A549 (cell line): ENCODE data around the gene WNT7A. TPM values are rescaled to one million over a fixed set of nuclear protein-coding genes. Genes with fewer than 3 reads are reported as not detected.

Source experiments
- ATAC-seq, 2 experiments: fragments of 200-7000 bp in 1 of 2; fragments of >200 bp in 1 of 2; cut with Nextera tagmentation in 1 of 2; cut with Tn5 transposase in 1 of 2; 3 replicates each; pipeline versions ENCODE4 v1.8.0 to v1.9.1; 2018 to 2020; ENCODE audit warnings: mild to moderate bottlenecking in 1 of 2, moderate library complexity in 1 of 2
- CTCF ChIA-PET: fragments of 300-600 bp; sonication (Branson Sonifier 250); formaldehyde crosslinking; extraction: SDS; loops from one replicate; lab custom pipeline; 2021; ENCODE audit warnings: antibody characterized with exemption, inconsistent platforms; lab: Yijun Ruan, JAX
- POLR2A ChIA-PET: fragments of 350-600 bp; formaldehyde crosslinking; extraction: SDS; loops from one replicate; lab custom pipeline; 2021; ENCODE audit warnings: antibody characterized with exemption, inconsistent platforms; lab: Yijun Ruan, JAX
- DNase-seq, 2 experiments: peaks; one replicate each; pipeline versions ENCODE4 v3.0.0 to v3.0.0-alpha.2; 2011 to 2016; ENCODE audit warnings: low read depth in 1 of 2, low spot score in 1 of 2
- FAIRE-seq: peaks from 2 replicates; lab custom pipeline; 2011; peaks lifted over from hg19 to GRCh38; lab: Jason Lieb, UNC
- H3K27ac ChIP-seq, 2 experiments: fragments of >200 bp; sonication (Bioruptor Twin); formaldehyde crosslinking; 3 replicates each; pipeline ENCODE4 v1.5.1; 2016 to 2017
- H3K4me1 ChIP-seq: fragments of >200 bp; sonication (Bioruptor Twin); formaldehyde crosslinking; 3 replicates; pipeline ENCODE4 v1.6.1; 2016
- H3K4me2 ChIP-seq: fragments of >200 bp; sonication (Bioruptor Twin); formaldehyde crosslinking; 3 replicates; pipeline ENCODE4 v1.6.1; 2016
- H3K4me3 ChIP-seq: fragments of >200 bp; sonication (Bioruptor Twin); formaldehyde crosslinking; 3 replicates; pipeline ENCODE4 v1.5.1; 2016
- H3K9me3 ChIP-seq: fragments of >200 bp; sonication (Bioruptor Twin); formaldehyde crosslinking; 3 replicates; pipeline ENCODE4 v1.6.1; 2016
- ATOH8 ChIP-seq: fragments of 250-450 bp; sonication (Bioruptor Pico); IDR thresholded peaks from 2 replicates; pipeline ENCODE4 v1.5.0; 2020; ENCODE audit warnings: low read depth, mild to moderate bottlenecking, moderate library complexity
- CHD4 ChIP-seq: fragments of 200-600 bp; sonication (generic); IDR thresholded peaks from 2 replicates; pipeline ENCODE4 v1.6.1; 2016; ENCODE audit warnings: antibody characterized with exemption, mild to moderate bottlenecking, borderline replicate concordance
- CTCF ChIP-seq: fragments of >200 bp; sonication (Bioruptor Twin); formaldehyde crosslinking; IDR thresholded peaks from 3 replicates; pipeline ENCODE4 v1.5.1; 2016
- E2F6 ChIP-seq: IDR thresholded peaks from 2 replicates; pipeline ENCODE4 v1.6.1; 2012; ENCODE audit warnings: low read depth, borderline replicate concordance
- EHMT2 ChIP-seq: fragments of 200-600 bp; sonication (generic); IDR thresholded peaks from 2 replicates; pipeline ENCODE4 v1.6.1; 2016; ENCODE audit warnings: antibody characterized with exemption, low read depth, mild to moderate bottlenecking, moderate library complexity
- ELK1 ChIP-seq: fragments of 150-350 bp; IDR thresholded peaks from 2 replicates; pipeline ENCODE4 v1.6.1; 2014; ENCODE audit warnings: low read depth, mild to moderate bottlenecking, low read length
- HES2 ChIP-seq: fragments of >200 bp; sonication (Bioruptor Twin); formaldehyde crosslinking; IDR thresholded peaks from 2 replicates; pipeline ENCODE4 v1.6.1; 2016
- HEYL ChIP-seq: fragments of 250-450 bp; sonication (Bioruptor Pico); IDR thresholded peaks from 2 replicates; pipeline ENCODE4 v1.8.0; 2021; ENCODE audit warnings: mild to moderate bottlenecking, moderate library complexity
- HOXA7 ChIP-seq: fragments of 250-450 bp; sonication (Bioruptor Pico); IDR thresholded peaks from 2 replicates; pipeline ENCODE4 v1.5.0; 2020; ENCODE audit warnings: mild to moderate bottlenecking, moderate library complexity
- HOXB13 ChIP-seq: fragments of 250-450 bp; sonication (Bioruptor Pico); IDR thresholded peaks from 2 replicates; pipeline ENCODE4 v1.5.0; 2020; ENCODE audit warnings: low read depth, mild to moderate bottlenecking, moderate library complexity
- JUN ChIP-seq, 2 experiments: fragments of >200 bp; sonication (Bioruptor Twin); formaldehyde crosslinking; IDR thresholded peaks; 2 replicates in 1 of 2; 3 replicates in 1 of 2; pipeline ENCODE4 v1.6.1; 2016 to 2017
- JUNB ChIP-seq: fragments of >200 bp; sonication (Bioruptor Twin); formaldehyde crosslinking; IDR thresholded peaks from 2 replicates; pipeline ENCODE4 v1.6.1; 2016
- MAFK ChIP-seq: fragments of 450-650 bp; IDR thresholded peaks from 2 replicates; pipeline ENCODE4 v1.6.1; 2014; ENCODE audit not compliant: partially characterized antibody
- MAX ChIP-seq: IDR thresholded peaks from 2 replicates; pipeline ENCODE4 v1.6.1; 2012
- POLR2A ChIP-seq: IDR thresholded peaks from 2 replicates; pipeline ENCODE4 v1.6.1; 2012; ENCODE audit warnings: mild to moderate bottlenecking, low read length
- RAD21 ChIP-seq, 2 experiments: fragments of >200 bp in 1 of 2; sonication (Bioruptor Twin) in 1 of 2; formaldehyde crosslinking in 1 of 2; IDR thresholded peaks in 1 of 2; conservative IDR thresholded peaks in 1 of 2; 2 replicates in 1 of 2; 3 replicates in 1 of 2; pipeline ENCODE4 v1.6.1; 2012 to 2018; ENCODE audit warnings: inconsistent platforms in 1 of 2
- RFX5 ChIP-seq: fragments of 450-650 bp; IDR thresholded peaks from 2 replicates; pipeline ENCODE4 v1.7.1; 2014; ENCODE audit warnings: antibody characterized with exemption, mild to moderate bottlenecking, moderate library complexity
- RNF2 ChIP-seq: fragments of 200-600 bp; sonication (generic); IDR thresholded peaks from 2 replicates; pipeline ENCODE4 v1.6.1; 2016; ENCODE audit warnings: low read depth, mild to moderate bottlenecking, antibody characterized with exemption, moderate library complexity, borderline replicate concordance
- SMC3 ChIP-seq: fragments of >200 bp; sonication (Bioruptor Twin); formaldehyde crosslinking; IDR thresholded peaks from 3 replicates; pipeline ENCODE4 v1.6.1; 2018; ENCODE audit warnings: inconsistent platforms
- SREBF2 ChIP-seq: fragments of 450-650 bp; IDR thresholded peaks from 2 replicates; pipeline ENCODE4 v1.6.1; 2014; ENCODE audit warnings: mild to moderate bottlenecking, moderate library complexity
- USF2 ChIP-seq: fragments of 450-650 bp; IDR thresholded peaks from 2 replicates; pipeline ENCODE4 v1.6.1; 2014; ENCODE audit warnings: antibody characterized with exemption
- ZSCAN20 ChIP-seq: fragments of 250-450 bp; sonication (Bioruptor Pico); IDR thresholded peaks from 2 replicates; pipeline ENCODE4 v1.8.0; 2022; ENCODE audit warnings: mild to moderate bottlenecking, moderate library complexity
- WGBS: methylation state at CpG from one replicate; pipeline ENCODE4 v1.1.6; 2017; ENCODE audit errors: missing lambda C conversion rate; 5-methylcytosine and 5-hydroxymethylcytosine counted together
- polyA plus RNA-seq, 4 experiments: library from polyadenylated mRNA; depleted of rRNA in 3 of 4; stranded (reverse); fragments of >200 nt; fragmentation: RNase III in 1 of 4; extraction: RNeasy Plus Mini Kit Qiagen cat#74134 plus additional on column Dnase treatment in 1 of 4; gene quantifications; 2 replicates in 3 of 4; 3 replicates in 1 of 4; pipeline ENCODE4 v1.2.3, GENCODE V29; 2011 to 2017

The WNT7A gene
- polyA plus RNA-seq, 2 of the 4 experiments (the other 2 are of a cell fraction), result 0.03 TPM

- CTCF ChIA-PET, result interaction anchor here (0.7 to 2.5 kb wide), 3 partner anchors 8 to 215 kb away, joined by 3 to 12 read pairs (median 3); partner anchors contain the start of gene WNT7A
- WGBS, result 37% methylated on average over 4 of the region's 4 CpGs
- no peaks in the 10 kb centered on the region for H3K4me1 ChIP-seq
- no peak for ATAC-seq
- TF ChIP-seq POLR2A (no peak), EHMT2 (no peak), E2F6 (no peak), CHD4 (no peak), RNF2 (no peak), ELK1 (no peak), CTCF (no peak), RAD21 (conservative IDR thresholded peaks at IDR 0.05 in 1 of 2, IDR thresholded peaks at IDR 0.05 in 1 of 2) (no peak), USF2 (no peak), HES2 (no peak), ATOH8 (no peak), JUNB (no peak), RFX5 (no peak)
- TF ChIP-seq, all 56 proteins: peak for 0
- Histone ChIP-seq H3K9me3 (0 out of 3 replicates have a peak, but pooled peaks cover 8% of the 10 kb centered on the region), H3K4me2 (no peak overlapping the region), H3K4me3 (no peak overlapping the region), H3K27ac (no peak overlapping the region)
- DNase-seq (no peak), FAIRE-seq (no peak)
- POLR2A ChIA-PET, result no interaction called here
These were observed 7.4 kb downstream of the WNT7A start for GRCh38 chr3:13872451-13872850.

GRCh38 chr3:13871791-13872190, 8.1 kb downstream of the WNT7A start:
- H3K9me3 ChIP-seq, result 0 out of 3 replicates have a peak, but pooled peaks cover 8% of the 10 kb centered on the region
- DNase-seq (no peak), FAIRE-seq (no peak), ATAC-seq (no peak)
- ChIA-PET POLR2A (no interaction called here), CTCF (interaction anchor here (0.7 to 2.5 kb wide), 4 partner anchors 9 to 214 kb away, joined by 3 to 12 read pairs (median 4); partner anchors contain the start of gene WNT7A)
- no peak overlapping the region for H3K27ac ChIP-seq
- H3K4me2 ChIP-seq, result no peak overlapping the region
- no peak for TF ChIP-seq SREBF2
- TF ChIP-seq HOXB13, result no peak
- no peak for TF ChIP-seq MAX
- no peak for TF ChIP-seq HOXA7 (CRISPR knock-in tag)
- TF ChIP-seq HEYL, result no peak
- no peak for TF ChIP-seq ZSCAN20 (CRISPR knock-in tag)
- TF ChIP-seq HES2, result no peak
- TF ChIP-seq SMC3, result no peak
- TF ChIP-seq MAFK, result no peak
- no peak for TF ChIP-seq JUN (IDR thresholded peaks at IDR 0.05)
- no peak for TF ChIP-seq CTCF
- H3K4me1 ChIP-seq, result no peaks in the 10 kb centered on the region
- WGBS, result 11% methylated on average over 4 of the region's 4 CpGs
- no peak overlapping the region for H3K4me3 ChIP-seq
